Esophagus muscularis mucosa (tissue), 4 donors: ENCODE measurements around the gene CDY1. TPM values are rescaled to one million over a fixed set of nuclear protein-coding genes. Genes with fewer than 3 reads are reported as not detected.
"Not testable (repeated sequence)": the region's sequence is repeated elsewhere in the genome, so short reads cannot be mapped to it uniquely, and the experiment has no call there.

ENCODE experiments used
- DNase-seq: peaks from one replicate; pipeline ENCODE4 v3.0.0-alpha.2; 2017; ENCODE audit errors: extremely low spot score
- H3K27ac ChIP-seq, 4 donors: fragments of 200-600 bp; sonication (generic); replicated peaks in 1 of 4; 1 replicate in 3 of 4; 2 replicates in 1 of 4; pipeline ENCODE4 v1.5.1; 2016 to 2019; ENCODE audit warnings: mild to moderate bottlenecking in 1 of 4
- H3K27me3 ChIP-seq, 4 donors: fragments of 200-600 bp; sonication (generic); one replicate each; pipeline versions ENCODE4 v1.5.1 to v1.6.0; 2016 to 2019
- H3K36me3 ChIP-seq, 4 donors: fragments of 200-600 bp; sonication (generic); one replicate each; pipeline ENCODE4 v1.5.1; 2016 to 2019
- H3K4me1 ChIP-seq, 4 donors: fragments of 200-600 bp; sonication (generic); one replicate each; pipeline ENCODE4 v1.5.1; 2016 to 2019
- H3K4me3 ChIP-seq, 4 donors: fragments of 200-600 bp; sonication (generic); 1 replicate in 2 of 4; 2 replicates in 2 of 4; pipeline ENCODE4 v1.5.1; 2016 to 2019; ENCODE audit warnings: mild to moderate bottlenecking in 4 of 4, moderate library complexity in 1 of 4
- H3K9me3 ChIP-seq, 4 donors: fragments of 200-600 bp; sonication (generic); 1 replicate in 3 of 4; 2 replicates in 1 of 4; pipeline ENCODE4 v1.5.1; 2016 to 2019
- WGBS: methylation state at CpG from one replicate; pipeline ENCODE4 v1.1.5; 2018; 5-methylcytosine and 5-hydroxymethylcytosine counted together
- intact Hi-C: fragments of 100-400 bp; cut with DNase I; formaldehyde crosslinking; loops from one replicate; pipeline ENCODE4 v1.15.1; 2023
- total RNA-seq, 4 donors: library from RNA; depleted of rRNA; stranded (reverse); fragments of >200 nt; gene quantifications; one replicate each; pipeline versions ENCODE4 v1.1.0 to v1.2.1, GENCODE V29; 2016

Gene CDY1
- not detected for total RNA-seq

DNA sequence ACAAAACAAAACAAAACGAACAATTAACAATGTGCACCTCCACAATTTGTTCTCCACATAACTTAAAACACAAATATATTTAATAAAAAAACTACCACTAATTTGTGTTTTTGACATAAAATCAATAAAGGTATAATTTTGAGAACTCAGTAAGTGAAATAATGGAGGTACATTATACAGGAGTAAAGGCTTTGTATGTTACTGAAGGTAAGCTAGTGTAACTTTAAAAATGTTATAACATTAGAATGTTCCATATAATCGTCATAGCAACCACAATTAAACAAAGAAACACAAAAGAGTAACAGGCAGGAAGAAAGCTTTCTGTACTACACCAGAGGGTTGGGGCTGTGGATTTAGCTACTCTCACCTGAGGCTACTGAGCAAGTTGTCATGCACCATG, at the start of gene CDY1:
Gene CDY1, plus strand, starts transcription at position 301 of the 400 bp plus-strand sequence. CDS start 326 bp downstream, outside the sequence.
- intact Hi-C loops, H3K36me3 ChIP-seq, H3K9me3 ChIP-seq, H3K27ac ChIP-seq, DNase-seq, H3K4me3 ChIP-seq, H3K27me3 ChIP-seq, H3K4me1 ChIP-seq: not testable (repeated sequence)
- no CpG with 5 or more reads among the region's 2 CpGs for WGBS

- H3K4me3 ChIP-seq, H3K9me3 ChIP-seq, intact Hi-C loops, H3K27ac ChIP-seq, H3K36me3 ChIP-seq, DNase-seq, H3K4me1 ChIP-seq, H3K27me3 ChIP-seq: not testable (repeated sequence)
- no CpG with 5 or more reads among the region's 2 CpGs for WGBS
Measured at GRCh38 chrY:25593336-25593735, 28.6 kb upstream of the CDY1 start.

GRCh38 chrY:25620209-25620608, 1.7 kb upstream of the CDY1 start:
- intact Hi-C loops, H3K4me3 ChIP-seq, H3K27ac ChIP-seq, H3K27me3 ChIP-seq, H3K36me3 ChIP-seq, H3K4me1 ChIP-seq, H3K9me3 ChIP-seq, DNase-seq: not testable (repeated sequence)

- H3K4me3 ChIP-seq, DNase-seq, H3K27ac ChIP-seq, intact Hi-C loops, H3K9me3 ChIP-seq, H3K36me3 ChIP-seq, H3K27me3 ChIP-seq, H3K4me1 ChIP-seq: not testable (repeated sequence)
- no CpG with 5 or more reads among the region's 3 CpGs for WGBS
Measured at GRCh38 chrY:25626524-25626923, 4.6 kb downstream of the CDY1 start.

DNA sequence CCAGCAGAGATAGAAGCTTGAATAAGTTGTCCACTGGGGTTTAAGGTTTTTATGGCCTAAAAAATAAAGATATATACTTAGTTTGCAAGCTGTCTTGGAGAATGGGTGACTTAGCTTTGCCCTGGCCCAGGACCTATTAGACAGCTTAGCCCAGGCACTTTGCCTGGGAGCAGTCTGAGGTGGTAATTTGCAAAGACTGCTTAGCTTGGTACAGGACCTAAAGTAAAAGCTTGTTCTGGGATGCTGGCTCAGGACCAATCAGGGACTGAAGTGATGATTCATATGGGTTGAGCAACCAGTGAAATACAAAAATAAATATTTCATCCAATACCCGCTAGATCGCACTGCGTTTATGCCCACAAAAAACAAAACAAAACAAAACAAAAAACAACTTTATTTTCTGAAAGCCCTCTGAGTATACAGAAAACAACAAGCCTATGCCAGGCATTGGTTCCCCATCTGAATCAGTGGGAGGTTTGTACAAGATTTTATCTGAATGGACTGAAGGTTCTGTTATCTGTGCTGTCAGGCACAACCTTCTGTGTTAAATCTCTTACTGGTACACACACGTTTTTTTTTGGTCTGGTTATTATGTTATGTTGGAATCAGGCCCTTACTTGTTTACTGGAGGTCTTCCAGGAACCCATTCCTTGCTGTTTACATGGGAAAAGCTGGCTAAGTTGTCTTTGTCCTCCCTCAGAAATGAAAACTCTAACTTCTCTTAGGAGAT, 8.6 kb downstream of the CDY1 start:
- no CpG with 5 or more reads among the region's 4 CpGs for WGBS
- H3K27me3 ChIP-seq, intact Hi-C loops, H3K9me3 ChIP-seq, H3K27ac ChIP-seq, H3K4me1 ChIP-seq, H3K4me3 ChIP-seq, DNase-seq, H3K36me3 ChIP-seq: not testable (repeated sequence)

- intact Hi-C loops, H3K9me3 ChIP-seq, H3K4me1 ChIP-seq, H3K4me3 ChIP-seq, H3K36me3 ChIP-seq, H3K27ac ChIP-seq, DNase-seq, H3K27me3 ChIP-seq: not testable (repeated sequence)
- no CpG with 5 or more reads among the region's 3 CpGs for WGBS
Measured at GRCh38 chrY:25639852-25640251, 17.9 kb downstream of the CDY1 start.

- intact Hi-C loops, H3K4me1 ChIP-seq, H3K27me3 ChIP-seq, H3K27ac ChIP-seq, DNase-seq, H3K9me3 ChIP-seq, H3K36me3 ChIP-seq, H3K4me3 ChIP-seq: not testable (repeated sequence)
- WGBS, result no CpG with 5 or more reads among the region's 9 CpGs
Measured at GRCh38 chrY:25643024-25643915, 21.4 kb downstream of the CDY1 start.
